H1 (cell line): ENCODE measurements around the gene MAGED2. TPM values are rescaled to one million over a fixed set of nuclear protein-coding genes. Genes with fewer than 3 reads are reported as not detected.

Source experiments
- CTCF ChIA-PET: fragments of 300-600 bp; sonication (Branson Sonifier 250); formaldehyde crosslinking; loops from one replicate; lab custom pipeline; 2021; ENCODE audit not compliant: partially characterized antibody; lab: Charles Lee
- POLR2A ChIA-PET: fragments of 300-600 bp; sonication (Branson Sonifier 250); formaldehyde crosslinking; loops from one replicate; lab custom pipeline; 2021; ENCODE audit warnings: inconsistent platforms; ENCODE audit not compliant: partially characterized antibody; lab: Charles Lee
- DNase-seq, 2 experiments: peaks; one replicate each; pipeline versions ENCODE4 v3.0.0 to v3.0.0-alpha.2; 2010 to 2022; ENCODE audit warnings: low spot score in 2 of 2, low read depth in 1 of 2, mixed read lengths in 1 of 2
- FAIRE-seq: peaks from 2 replicates; lab custom pipeline; 2011; peaks lifted over from hg19 to GRCh38; lab: Jason Lieb, UNC
- H2AFZ ChIP-seq: 2 replicates; pipeline ENCODE4 v1.8.1; 2012; ENCODE audit warnings: low read length, inconsistent platforms
- H2AK5ac ChIP-seq: 2 replicates; pipeline ENCODE4 v1.6.1; 2013; ENCODE audit warnings: low read depth, low read length
- H2BK120ac ChIP-seq: replicated peaks from 2 replicates; pipeline ENCODE3; 2013; ENCODE audit warnings: low read depth, low read length, inconsistent platforms
- H2BK12ac ChIP-seq: 2 replicates; pipeline ENCODE4 v1.6.1; 2013; ENCODE audit warnings: low read depth, low read length
- H2BK15ac ChIP-seq: 2 replicates; pipeline ENCODE4 v1.6.1; 2013; ENCODE audit warnings: low read length
- H2BK20ac ChIP-seq: 2 replicates; pipeline ENCODE4 v1.6.1; 2013; ENCODE audit warnings: low read length
- H2BK5ac ChIP-seq: 2 replicates; pipeline ENCODE4 v1.6.1; 2013; ENCODE audit warnings: low read depth, low read length
- H3K14ac ChIP-seq: 2 replicates; pipeline ENCODE4 v1.6.1; 2013; ENCODE audit warnings: inconsistent platforms; ENCODE audit not compliant: insufficient read length
- H3K18ac ChIP-seq: 2 replicates; pipeline ENCODE4 v1.6.1; 2013; ENCODE audit warnings: low read length; ENCODE audit errors: extremely low read depth
- H3K23ac ChIP-seq: 2 replicates; pipeline ENCODE4 v1.6.1; 2013; ENCODE audit warnings: inconsistent platforms; ENCODE audit not compliant: insufficient read length
- H3K23me2 ChIP-seq: 2 replicates; pipeline ENCODE4 v1.6.1; 2013; ENCODE audit warnings: low read depth, low read length
- H3K27ac ChIP-seq: 2 replicates; pipeline ENCODE4 v1.6.1; 2011; ENCODE audit warnings: low read depth, low read length, inconsistent platforms
- H3K27me3 ChIP-seq, 4 experiments: replicated peaks in 1 of 4; 1 replicate in 1 of 4; 2 replicates in 3 of 4; pipeline versions ENCODE4 v1.6.1 to v1.8.1; 2011 to 2013; ENCODE audit warnings: low read length in 3 of 4, mild to moderate bottlenecking in 3 of 4, inconsistent platforms in 2 of 4, mixed read lengths in 2 of 4, moderate library complexity in 1 of 4; ENCODE audit not compliant: control insufficient read depth in 3 of 4, insufficient read depth in 3 of 4; ENCODE audit errors: extremely low read depth in 1 of 4
- H3K36me3 ChIP-seq, 4 experiments: 2 replicates each; pipeline versions ENCODE4 v1.6.1 to v1.8.1; 2011 to 2013; ENCODE audit warnings: mild to moderate bottlenecking in 4 of 4, low read length in 3 of 4, moderate library complexity in 2 of 4, control low read depth in 1 of 4, inconsistent platforms in 1 of 4; ENCODE audit not compliant: insufficient read depth in 4 of 4, control insufficient read depth in 2 of 4
- H3K4ac ChIP-seq: replicated peaks from 2 replicates; pipeline ENCODE3; 2013; ENCODE audit warnings: low read length, low read depth, mixed read lengths, inconsistent platforms; ENCODE audit not compliant: insufficient read length
- H3K4me1 ChIP-seq, 4 experiments: replicated peaks in 1 of 4; 1 replicate in 1 of 4; 2 replicates in 3 of 4; pipeline versions ENCODE4 v1.6.1 to v1.8.1; 2011 to 2013; ENCODE audit warnings: low read length in 3 of 4, inconsistent platforms in 2 of 4, mixed read lengths in 1 of 4; ENCODE audit not compliant: insufficient read depth in 4 of 4, control insufficient read depth in 3 of 4
- H3K4me2 ChIP-seq, 2 experiments: 2 replicates each; pipeline versions ENCODE4 v1.6.1 to v1.8.1; 2011 to 2013; ENCODE audit warnings: low read depth in 2 of 2, low read length in 2 of 2, control low read depth in 1 of 2, inconsistent platforms in 1 of 2, mild to moderate bottlenecking in 1 of 2; ENCODE audit not compliant: insufficient read depth in 1 of 2
- H3K4me3 ChIP-seq, 4 experiments: fragments of 200-600, 300-600 bp in 1 of 4; sonication (generic), shearing (Covaris generic), sonication (Bioruptor Twin) in 1 of 4; 2 replicates each; pipeline versions ENCODE4 v1.5.1 to v1.8.1; 2011 to 2016; ENCODE audit warnings: low read length in 4 of 4, low read depth in 3 of 4, control low read depth in 2 of 4, inconsistent platforms in 2 of 4, mild to moderate bottlenecking in 2 of 4, mixed read lengths in 1 of 4, moderate library complexity in 1 of 4; ENCODE audit not compliant: insufficient read depth in 2 of 4; ENCODE audit errors: extremely low read depth in 1 of 4
- H3K56ac ChIP-seq: replicated peaks from 2 replicates; pipeline ENCODE3; 2013; ENCODE audit warnings: low read depth, mild to moderate bottlenecking, mixed read lengths, low read length, inconsistent platforms; ENCODE audit not compliant: insufficient read length
- H3K79me1 ChIP-seq: 2 replicates; pipeline ENCODE4 v1.6.1; 2013; ENCODE audit warnings: low read depth, low read length, control low read depth
- H3K79me2 ChIP-seq, 2 experiments: 2 replicates each; pipeline versions ENCODE4 v1.6.1 to v1.8.1; 2012 to 2013; ENCODE audit warnings: low read length in 2 of 2, mild to moderate bottlenecking in 2 of 2, inconsistent platforms in 1 of 2; ENCODE audit not compliant: insufficient read depth in 2 of 2, control insufficient read depth in 1 of 2
- H3K9ac ChIP-seq, 4 experiments: replicated peaks in 1 of 4; 1 replicate in 1 of 4; 2 replicates in 3 of 4; pipeline versions ENCODE4 v1.6.1 to v1.8.1; 2011 to 2013; ENCODE audit warnings: low read depth in 3 of 4, low read length in 3 of 4, control low read depth in 2 of 4, mild to moderate bottlenecking in 2 of 4, moderate library complexity in 2 of 4, inconsistent platforms in 1 of 4; ENCODE audit errors: extremely low read depth in 1 of 4
- H3K9me3 ChIP-seq, 2 experiments: 2 replicates each; pipeline versions ENCODE4 v1.6.1 to v1.8.1; 2012 to 2013; ENCODE audit warnings: mild to moderate bottlenecking in 2 of 2, moderate library complexity in 2 of 2, control low read depth in 1 of 2, inconsistent platforms in 1 of 2, low read depth in 1 of 2, low read length in 1 of 2, mixed read lengths in 1 of 2; ENCODE audit not compliant: insufficient read depth in 2 of 2
- H4K20me1 ChIP-seq, 2 experiments: replicated peaks in 1 of 2; 2 replicates each; pipeline versions ENCODE3 to v1.8.1; 2011 to 2013; ENCODE audit warnings: inconsistent platforms in 2 of 2, low read length in 2 of 2, mild to moderate bottlenecking in 1 of 2; ENCODE audit not compliant: insufficient read depth in 2 of 2, control insufficient read depth in 1 of 2
- H4K5ac ChIP-seq: 2 replicates; pipeline ENCODE4 v1.6.1; 2013; ENCODE audit warnings: low read length, low read depth, mixed read lengths, inconsistent platforms; ENCODE audit not compliant: insufficient read length
- H4K8ac ChIP-seq: 2 replicates; pipeline ENCODE4 v1.8.0; 2013; ENCODE audit warnings: mild to moderate bottlenecking, moderate library complexity, low read length, inconsistent platforms; ENCODE audit not compliant: insufficient read depth; ENCODE audit errors: extremely low read depth
- H4K91ac ChIP-seq: replicated peaks from 2 replicates; pipeline ENCODE3; 2013; ENCODE audit warnings: low read length, mixed read lengths, inconsistent platforms; ENCODE audit not compliant: insufficient read length
- E2F6 ChIP-seq: IDR thresholded peaks from 2 replicates; pipeline ENCODE4 v1.6.1; 2012; ENCODE audit warnings: inconsistent platforms
- JUND ChIP-seq: IDR thresholded peaks from 2 replicates; pipeline ENCODE4 v1.6.1; 2011; ENCODE audit warnings: mild to moderate bottlenecking, improper control_type of control experiment, low read length
- POLR2A ChIP-seq, 2 experiments: IDR thresholded peaks; 1 replicate in 1 of 2; 2 replicates in 1 of 2; pipeline ENCODE4 v1.6.1; 2011; ENCODE audit warnings: low read depth in 2 of 2, low read length in 2 of 2, mild to moderate bottlenecking in 2 of 2; ENCODE audit errors: control extremely low read depth in 1 of 2
- RFX5 ChIP-seq: IDR thresholded peaks from 2 replicates; pipeline ENCODE4 v1.6.1; 2011; ENCODE audit warnings: low read depth, low read length, improper control_type of control experiment, borderline replicate concordance
- RXRA ChIP-seq: IDR thresholded peaks from 2 replicates; pipeline ENCODE4 v1.6.1; 2011; ENCODE audit warnings: low read depth, mild to moderate bottlenecking, low read length, moderate library complexity; ENCODE audit not compliant: insufficient read depth
- WGBS, 2 experiments: shearing (Covaris generic) in 1 of 2; methylation state at CpG; one replicate each; pipeline versions ENCODE4 v1.1.6 to v1.1.7; 2013 to 2015; ENCODE audit warnings: low lambda C conversion rate in 2 of 2, mixed read lengths in 2 of 2, inconsistent platforms in 1 of 2, low coverage in 1 of 2, missing lambda C conversion rate in 1 of 2; ENCODE audit not compliant: insufficient replicate concordance in 2 of 2, insufficient coverage in 1 of 2, insufficient read length in 1 of 2; ENCODE audit errors: extremely low coverage in 1 of 2, missing lambda C conversion rate in 1 of 2; 5-methylcytosine and 5-hydroxymethylcytosine counted together
- polyA plus RNA-seq, 7 experiments: library from polyadenylated mRNA; depleted of rRNA in 3 of 7; stranded (reverse) in 5 of 7; unstranded in 2 of 7; fragments of >200 nt in 5 of 7; fragments of 200-250 nt in 2 of 7; gene quantifications; 1 replicate in 5 of 7; 2 replicates in 1 of 7; 4 replicates in 1 of 7; pipeline versions ENCODE4 v1.2.1 to v1.2.3, GENCODE V29; 2011 to 2013; ENCODE audit warnings: missing spikeins in 2 of 7, mixed read lengths in 2 of 7
- total RNA-seq: library from RNA; stranded (reverse); fragmentation: NEBNext Ultra II Directional; extraction: Animal tissue kit (Norgen Biotek cat#: 25700); gene quantifications from 2 replicates; pipeline ENCODE4 v1.2.1, GENCODE V29; 2021

The MAGED2 gene
- total and polyA plus RNA-seq, 2 of the 8 experiments (the other 6 are each of a cell fraction or from before 2014, with no cell fraction given): 83.3 to 120 TPM

GRCh38 chrX:54817220-54817820 is 9.8 kb downstream of the MAGED2 start:
- Histone ChIP-seq H3K9ac (no peak overlapping the region), H3K9me3 (no peaks in the 10 kb centered on the region), H3K36me3 (peaks cover 3 to 27% (median 21%) of the 10 kb centered on the region in 4 experiments; a peak in 7 of 8 replicates), H2AK5ac (no peak overlapping the region), H3K56ac (no peak overlapping the region), H3K23me2 (no peaks in the 10 kb centered on the region), H3K23ac (no peak overlapping the region), H3K79me1 (no peaks in the 10 kb centered on the region), H3K14ac (no peak overlapping the region), H3K27ac (no peak overlapping the region), H2BK120ac (no peak overlapping the region), H4K8ac (no peak overlapping the region), H3K4me2 (no peak overlapping the region), H3K4me1 (no peaks in the 10 kb centered on the region), H4K5ac (no peak overlapping the region), H4K91ac (no peak overlapping the region), H3K79me2 (no peaks in the 10 kb centered on the region), H2BK15ac (no peak overlapping the region), H3K27me3 (no peaks in the 10 kb centered on the region), H3K4me3 (no peak overlapping the region)
- WGBS, 2 experiments: 88% methylated on average over 4 of the region's 7 CpGs; no CpG with 5 or more reads in 1 of the 2 experiments
- POLR2A ChIA-PET: interaction anchor here (1.2 kb wide), 1 partner anchor 8 kb away, joined by 8 read pairs; no protein-coding TSS in a partner anchor
- CTCF ChIA-PET: no interaction called here
- no peak for FAIRE-seq
- no peak for DNase-seq
- TF ChIP-seq RFX5 (no peak), POLR2A (IDR thresholded peaks at IDR 0.05; ENCODE audit: control extremely low read depth in 1 of 2, low read depth in 2 of 2, low read length in 2 of 2) (no peak), E2F6 (no peak), JUND (no peak), RXRA (no peak)
- TF ChIP-seq, all 59 proteins: peak for 0
- H2BK12ac ChIP-seq: no peak overlapping the region
- no peak overlapping the region for H2BK5ac ChIP-seq
- H2BK20ac ChIP-seq: no peak overlapping the region
- no peak overlapping the region for H3K4ac ChIP-seq
- no peak overlapping the region for H2AFZ ChIP-seq
- H3K18ac ChIP-seq: no peak overlapping the region
- peaks cover 0 to 2% of the 10 kb centered on the region in 2 experiments for H4K20me1 ChIP-seq
